Calu3 (cell line): ENCODE results near the gene GXYLT2. TPM values are rescaled to one million over a fixed set of nuclear protein-coding genes. Genes with fewer than 3 reads are reported as not detected.

ENCODE experiments used
- BruUV-seq: library from RNA; stranded (reverse); fragments of 400-500 nt; replicated peaks from 2 replicates; lab custom pipeline; 2021; lab: Mats Ljungman, UMichigan
- CTCF ChIA-PET: fragments of 300-600 bp; sonication (Branson Sonifier 250); formaldehyde crosslinking; loops from one replicate; lab custom pipeline; 2022; ENCODE audit warnings: antibody characterized with exemption; lab: Charles Lee
- DNase-seq: peaks from one replicate; pipeline ENCODE4 v3.0.0; 2022
- H3K27ac Mint-ChIP-seq: one replicate; pipeline ENCODE4 v1.8.0; 2022; ENCODE audit warnings: mixed read lengths; ENCODE audit not compliant: unreplicated experiment
- H3K27me3 Mint-ChIP-seq: one replicate; pipeline ENCODE4 v1.8.0; 2022; ENCODE audit warnings: mixed read lengths; ENCODE audit not compliant: unreplicated experiment
- H3K36me3 Mint-ChIP-seq: one replicate; pipeline ENCODE4 v1.8.0; 2022; ENCODE audit warnings: mild to moderate bottlenecking, moderate library complexity, mixed read lengths; ENCODE audit not compliant: insufficient read depth, unreplicated experiment
- H3K4me1 Mint-ChIP-seq: one replicate; pipeline ENCODE4 v1.8.0; 2022; ENCODE audit warnings: mild to moderate bottlenecking, low read depth, mixed read lengths; ENCODE audit not compliant: unreplicated experiment
- H3K4me3 Mint-ChIP-seq: one replicate; pipeline ENCODE4 v1.8.0; 2022; ENCODE audit warnings: mild to moderate bottlenecking, low read depth, moderate library complexity, mixed read lengths; ENCODE audit not compliant: unreplicated experiment
- H3K9me3 Mint-ChIP-seq: one replicate; pipeline ENCODE4 v1.8.0; 2022; ENCODE audit warnings: low read depth, mixed read lengths; ENCODE audit not compliant: unreplicated experiment
- CTCF ChIP-seq: fragments of 200-600 bp; IDR thresholded peaks from one replicate; pipeline ENCODE4 v1.8.0; 2022; ENCODE audit warnings: antibody characterized with exemption; ENCODE audit not compliant: unreplicated experiment
- intact Hi-C: fragments of 100-400 bp; cut with micrococcal nuclease; formaldehyde crosslinking; loops from one replicate; pipeline ENCODE4 v1.10.0; 2022; ENCODE audit not compliant: unreplicated experiment
- total RNA-seq: library from RNA; stranded (reverse); gene quantifications from 2 replicates; pipeline ENCODE4 v1.2.3, GENCODE V29; 2022

The GXYLT2 gene
- total RNA-seq, 1 experiment from 2014 or later = 0.52 TPM

GRCh38 chr3:73024836-73025235 is 137.0 kb downstream of the GXYLT2 start:
- TF ChIP-seq CTCF = no peak
- Mint-ChIP-seq H3K4me3 (no peak overlapping the region), H3K27ac (peak overlapping the region; percentile 79), H3K27me3 (no peaks in the 10 kb centered on the region), H3K36me3 (peaks cover 14% of the 10 kb centered on the region), H3K9me3 (peaks cover 3% of the 10 kb centered on the region), H3K4me1 (peaks cover 40% of the 10 kb centered on the region)
- CTCF ChIA-PET = interaction anchor here (0.5 to 0.6 kb wide), 3 partner anchors 10 to 584 kb away, joined by 3 to 11 read pairs (median 3); no protein-coding TSS in a partner anchor
- DNase-seq = peak; percentile 35
- intact Hi-C loops = loop anchor here (5.0 kb wide), 1 partner anchor 32 kb away; no protein-coding TSS in a partner anchor
- BruUV-seq = no TSS peak

GRCh38 chr3:73026111-73026759 is 138.4 kb downstream of the GXYLT2 start:
- peaks cover 3% of the 10 kb centered on the region for H3K9me3 Mint-ChIP-seq
- no peak overlapping the region for H3K27ac Mint-ChIP-seq
- TF ChIP-seq CTCF = no peak
- H3K27me3 Mint-ChIP-seq = no peaks in the 10 kb centered on the region
- BruUV-seq = no TSS peak
- CTCF ChIA-PET = no interaction called here
- no peak overlapping the region for H3K4me3 Mint-ChIP-seq
- intact Hi-C loops = no loop called here
- no peak for DNase-seq
- H3K4me1 Mint-ChIP-seq = peaks cover 43% of the 10 kb centered on the region
- peaks cover 14% of the 10 kb centered on the region for H3K36me3 Mint-ChIP-seq

Other genes with a start within 250 kb of the GXYLT2 start
- gene SHQ1, start 39.6 kb upstream of the GXYLT2 start, total RNA-seq = 19.4 and 22.3 TPM in 2 replicates
- gene PPP4R2, start 108.8 kb downstream of the GXYLT2 start, total RNA-seq = 68.4 and 89.0 TPM in 2 replicates
- gene EBLN2, start 173.6 kb downstream of the GXYLT2 start, total RNA-seq = 6.1 and 8.4 TPM in 2 replicates